NCI-H2196 (cell line): Measurements from ENCODE around the gene CFAP299.

Source experiments
- DNase-seq: peaks from one replicate; lab custom pipeline; 2025; ENCODE audit not compliant: unreplicated experiment; lab: John Stamatoyannopoulos, UW

CFAP299 gene

DNA sequence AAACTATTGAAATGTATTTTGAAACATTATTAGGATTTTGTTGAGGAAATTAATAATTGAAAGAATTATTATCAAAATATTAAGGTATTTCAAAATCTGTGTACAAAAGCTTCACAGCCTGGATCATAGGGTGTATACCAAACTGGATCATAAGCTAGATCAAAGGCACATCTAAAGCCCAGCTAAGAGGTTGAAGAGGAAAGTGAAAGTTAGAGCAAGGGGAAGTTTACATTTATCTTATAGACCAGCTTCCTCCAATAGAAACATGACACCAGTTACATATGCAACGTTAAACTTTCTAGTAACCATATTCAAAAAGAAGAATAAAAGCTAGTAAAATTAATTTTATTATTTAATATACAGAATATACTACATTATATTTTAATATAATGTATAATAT lies 467.8 kb downstream of the CFAP299 start:
- no peak for DNase-seq

DNA sequence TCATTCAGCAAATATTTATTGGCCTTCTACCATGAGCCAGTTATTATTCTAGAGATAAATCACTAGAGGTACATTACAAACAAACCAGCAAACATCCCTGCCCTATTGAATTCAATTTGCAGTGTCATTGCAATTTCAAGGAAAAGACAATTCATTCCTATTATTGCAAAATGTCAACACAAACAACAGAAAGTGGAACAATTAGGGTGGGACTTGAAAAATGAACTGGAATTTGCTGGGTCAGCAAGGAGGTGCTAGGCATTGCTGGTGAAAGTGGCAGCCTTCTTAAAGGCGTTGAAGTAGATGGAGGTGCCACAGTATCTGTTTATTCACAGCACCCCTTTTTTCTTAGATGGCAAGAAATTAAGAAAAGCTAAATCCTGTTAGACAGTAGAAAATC lies 470.9 kb downstream of the CFAP299 start:
- no peak for DNase-seq

DNA sequence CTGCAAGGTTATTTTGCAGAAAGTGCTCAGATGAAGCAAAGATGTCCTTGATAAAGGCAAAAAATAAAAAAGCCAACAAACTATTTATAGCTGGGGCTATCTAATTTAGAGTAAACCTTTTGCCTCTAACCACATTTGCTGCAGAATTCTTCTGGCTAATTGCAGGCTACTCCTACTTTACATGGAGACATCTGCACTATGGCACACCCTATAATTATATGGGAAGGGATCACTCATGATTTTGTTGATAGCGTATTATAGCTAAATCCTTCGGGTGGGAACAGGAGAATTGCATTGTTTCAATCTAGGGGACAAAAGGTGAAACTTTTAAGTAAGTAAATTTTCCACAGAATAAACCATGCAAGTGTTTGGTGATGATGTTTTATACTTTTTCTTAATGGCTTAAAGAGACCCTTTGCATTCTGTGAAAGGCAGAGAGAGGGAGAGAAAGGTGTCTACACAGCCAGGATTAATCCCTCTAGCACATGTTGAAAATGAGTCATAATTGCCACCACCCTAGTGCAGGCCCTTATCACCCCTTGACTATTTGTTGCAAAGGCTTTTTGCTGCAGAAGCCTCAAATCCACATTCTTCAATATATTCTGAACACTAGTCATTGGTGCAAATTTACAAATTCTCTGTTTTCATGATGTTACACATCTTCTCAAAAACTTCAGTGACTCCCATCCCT lies 473.7 kb downstream of the CFAP299 start:
- no peak for DNase-seq

DNA sequence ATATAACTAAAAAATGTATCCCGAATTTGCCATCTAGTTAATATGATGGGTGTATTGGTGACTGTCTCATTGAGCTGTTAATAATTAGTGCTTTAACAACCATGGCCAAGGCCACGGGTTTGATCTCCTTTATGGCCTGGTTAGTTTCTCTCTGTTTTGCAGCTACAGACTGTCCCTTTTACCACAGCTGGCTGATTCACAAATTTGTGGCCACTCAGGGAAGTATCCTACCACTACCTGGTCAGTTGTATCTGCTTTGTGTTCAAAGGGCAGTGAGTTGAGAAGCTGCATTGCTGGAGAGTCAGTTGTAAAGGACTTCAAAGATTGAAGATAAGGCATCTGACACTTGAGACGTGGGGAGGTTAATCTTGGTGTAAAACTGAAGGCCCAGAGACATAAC lies 475.9 kb downstream of the CFAP299 start:
- no peak for DNase-seq

DNA sequence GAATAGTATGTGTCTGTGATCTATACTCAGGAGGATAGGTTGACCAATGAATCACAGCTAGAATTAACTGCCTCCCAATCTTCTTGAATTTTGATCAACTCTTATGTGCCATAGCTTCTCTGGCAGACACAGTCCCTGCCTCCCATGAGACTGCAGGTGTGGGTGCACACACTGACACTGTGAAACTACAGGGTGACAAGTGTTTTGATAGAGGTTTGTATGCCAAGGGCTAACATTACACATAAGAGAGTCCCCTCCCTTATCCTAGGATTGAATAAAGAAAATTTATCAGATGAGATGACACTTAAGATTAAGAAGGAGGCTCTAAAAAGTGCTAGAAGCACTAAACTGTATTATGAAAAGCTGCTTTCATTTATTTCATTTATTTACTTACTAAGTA lies 476.6 kb downstream of the CFAP299 start:
- DNase-seq = no peak

DNA sequence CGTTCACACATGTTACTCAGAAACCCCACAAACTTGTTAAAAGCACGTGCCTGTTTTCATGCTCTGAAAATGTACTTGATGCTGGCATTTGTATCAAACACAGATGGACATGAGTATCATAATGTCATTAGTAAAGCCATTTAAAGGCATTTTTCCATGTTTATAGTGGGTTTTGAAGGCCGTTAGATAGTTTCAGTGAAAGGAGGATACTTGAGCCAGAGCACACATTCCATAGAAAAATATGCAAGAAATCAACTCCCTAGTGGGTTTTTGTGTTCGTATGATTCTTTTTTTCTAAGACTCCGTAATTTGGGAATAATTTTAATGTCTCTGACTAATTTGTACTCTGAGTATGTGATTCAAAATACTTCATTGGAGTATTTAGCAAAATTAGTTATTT lies 478.7 kb downstream of the CFAP299 start:
- no peak for DNase-seq

DNA sequence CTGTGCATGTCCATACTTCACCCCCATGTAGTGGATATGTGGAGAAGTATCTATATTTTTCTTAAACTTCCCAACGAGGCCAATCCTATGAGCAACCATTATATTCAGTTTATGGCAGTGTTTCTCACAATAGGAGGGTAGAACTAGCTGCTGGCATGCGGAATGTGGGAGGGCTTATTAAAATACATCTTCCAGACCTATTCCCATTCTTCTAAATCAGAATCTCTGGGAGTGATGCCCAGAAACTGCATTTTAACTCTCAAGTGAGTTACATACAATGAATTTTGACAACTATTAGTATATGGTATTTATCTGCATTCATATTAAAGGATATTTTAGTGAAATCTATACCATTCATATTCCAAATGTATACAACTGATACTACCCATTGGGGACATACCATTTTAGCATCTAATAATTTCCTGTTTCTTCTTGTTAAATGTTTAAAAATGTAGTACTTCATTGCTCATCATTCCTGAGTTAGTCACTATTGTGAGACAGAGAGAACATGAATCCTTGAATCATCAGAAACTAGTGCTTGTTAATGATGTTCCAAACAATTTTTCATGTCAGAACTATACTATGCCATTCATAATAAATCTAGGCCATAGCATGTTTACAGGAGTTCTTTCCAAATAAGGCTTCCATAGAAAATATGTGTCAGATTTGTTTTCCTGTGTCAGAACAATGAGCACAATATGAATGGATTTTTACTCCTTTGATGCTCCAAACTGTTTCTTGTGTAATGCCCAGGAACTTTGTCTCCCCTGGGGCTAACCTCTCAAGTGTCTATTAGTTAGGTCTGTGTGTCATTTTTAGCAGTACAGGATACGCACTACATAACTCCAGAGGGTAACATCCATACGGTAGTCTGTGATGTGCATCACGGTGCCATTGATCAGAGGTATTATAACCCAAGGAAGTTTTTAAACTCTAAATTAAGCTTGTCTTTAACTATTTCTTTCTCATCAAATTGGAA lies 496.1 kb downstream of the CFAP299 start:
- no peak for DNase-seq

DNA sequence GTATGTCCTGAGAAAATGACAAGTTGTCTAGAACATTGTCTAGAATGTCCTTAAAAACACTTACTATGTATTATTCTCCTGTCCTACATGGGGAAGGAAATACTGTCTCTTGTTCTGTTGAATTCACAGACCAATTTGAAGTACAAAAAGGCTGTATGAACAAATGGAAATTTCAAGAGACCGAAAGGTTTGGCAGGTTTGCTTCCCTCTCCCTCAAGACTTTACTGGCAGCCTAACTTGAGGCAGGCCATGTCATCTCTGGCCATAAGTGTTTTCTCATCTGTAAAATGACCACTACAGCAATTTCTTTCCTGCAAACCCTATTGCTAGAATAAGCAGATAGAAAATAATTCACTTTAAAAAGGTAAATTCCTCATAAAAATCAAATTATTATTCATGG lies 503.8 kb downstream of the CFAP299 start:
- no peak for DNase-seq

DNA sequence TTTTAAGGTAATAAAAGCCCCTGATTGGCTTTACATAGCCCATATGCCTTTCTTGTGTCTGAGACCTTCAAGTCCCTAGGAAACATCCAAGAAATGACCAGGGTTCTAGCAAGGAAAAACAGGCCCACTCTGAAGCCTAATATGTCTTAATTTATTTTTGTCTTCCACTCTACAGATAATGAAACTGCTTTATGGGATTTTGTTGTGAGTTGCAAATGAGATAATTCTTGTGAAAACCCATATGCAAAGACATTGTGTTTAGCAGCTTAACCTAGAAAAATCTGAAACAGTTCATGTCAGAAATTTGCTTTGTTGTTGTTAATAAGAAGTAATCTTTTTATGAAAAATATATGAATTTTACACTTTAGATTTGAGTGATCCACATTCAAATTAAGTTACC lies 504.3 kb downstream of the CFAP299 start:
- no peak for DNase-seq

DNA sequence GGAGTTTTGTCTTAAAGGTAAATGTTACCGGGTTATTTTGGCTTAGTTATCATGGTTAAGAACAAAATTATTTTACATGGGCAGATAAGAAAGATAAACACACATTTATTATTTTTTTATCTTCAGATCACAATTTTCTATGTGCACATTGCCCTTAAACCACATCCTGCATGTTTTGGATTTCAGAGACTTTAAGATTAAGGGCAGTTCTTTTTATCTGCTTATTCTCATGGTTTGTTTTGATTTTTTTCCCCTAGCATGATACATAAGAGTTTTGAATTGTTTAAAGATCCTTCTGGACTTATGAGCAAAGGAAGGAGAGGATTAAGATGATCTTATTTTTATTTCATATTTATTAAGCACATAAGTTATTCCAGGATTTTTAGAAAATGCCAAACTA lies 504.9 kb downstream of the CFAP299 start:
- DNase-seq = no peak

DNA sequence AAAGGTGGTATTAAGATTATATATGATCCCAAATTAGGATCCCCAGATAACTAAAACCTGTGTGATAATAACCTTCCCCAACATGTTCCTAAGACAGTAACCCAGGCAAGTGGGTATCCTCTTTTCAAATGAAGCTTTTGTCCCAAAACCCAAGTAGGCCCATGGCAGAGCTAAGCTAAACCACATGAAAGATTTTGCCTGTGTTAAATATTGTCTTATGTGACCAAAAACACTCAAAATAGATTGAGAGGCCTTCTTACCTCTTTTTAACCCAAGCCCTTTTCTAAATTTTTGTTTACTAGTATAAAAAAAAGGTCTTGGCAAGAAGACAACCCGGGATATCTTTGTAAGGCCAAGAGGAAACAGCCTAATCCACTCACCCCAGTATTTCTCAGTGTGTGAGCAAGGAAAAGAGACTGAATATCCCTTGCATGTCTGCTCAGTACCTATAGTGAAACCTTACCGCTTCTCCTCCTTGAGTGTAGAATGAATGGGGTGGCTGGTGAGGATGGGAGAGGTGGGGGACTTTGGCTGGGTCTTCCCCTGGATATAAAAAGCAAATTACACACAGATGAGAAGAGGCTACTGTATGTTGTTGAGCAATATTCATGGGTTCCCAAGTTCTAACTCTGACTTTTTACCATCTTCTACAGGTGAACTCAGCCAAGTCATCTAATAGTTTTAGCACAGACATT lies 506.2 kb downstream of the CFAP299 start:
- DNase-seq = no peak

DNA sequence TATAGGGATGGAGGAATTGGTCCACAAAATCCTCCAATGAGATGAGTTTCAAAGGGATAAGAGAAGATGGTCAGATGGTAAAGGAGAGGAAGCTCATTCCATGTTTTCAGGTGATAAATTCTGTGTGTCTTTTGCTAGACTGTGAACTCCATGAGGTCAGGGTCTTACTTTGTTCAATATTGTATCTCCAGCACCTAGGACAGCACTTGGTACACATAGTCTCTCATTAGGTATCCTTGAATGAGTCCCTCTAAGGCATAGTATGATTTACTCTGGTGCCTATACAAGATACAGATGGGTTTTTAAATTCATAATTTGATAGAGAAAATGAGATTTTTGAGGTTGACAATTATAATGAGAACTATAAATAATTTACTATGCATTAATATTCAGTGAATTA lies 510.7 kb downstream of the CFAP299 start:
- no peak for DNase-seq

DNA sequence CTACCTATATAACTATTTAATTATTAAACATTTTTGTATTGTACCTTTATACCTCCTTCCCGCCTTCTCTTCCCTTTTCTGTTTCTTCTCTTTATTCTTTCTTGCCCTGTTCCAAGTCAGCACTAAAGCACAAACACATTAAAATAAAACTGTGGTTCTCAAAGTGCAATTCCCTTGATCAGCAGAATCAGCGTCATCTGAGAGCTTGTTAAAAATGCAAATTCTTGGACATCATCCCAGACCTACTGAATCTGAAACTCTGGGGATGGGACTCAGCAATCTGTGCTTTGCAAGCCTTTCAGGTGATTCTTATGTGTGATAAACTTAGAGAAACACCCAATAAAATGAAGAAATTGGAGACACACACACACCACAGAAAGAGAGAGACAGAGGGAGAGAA lies 516.5 kb downstream of the CFAP299 start:
- DNase-seq = no peak

DNA sequence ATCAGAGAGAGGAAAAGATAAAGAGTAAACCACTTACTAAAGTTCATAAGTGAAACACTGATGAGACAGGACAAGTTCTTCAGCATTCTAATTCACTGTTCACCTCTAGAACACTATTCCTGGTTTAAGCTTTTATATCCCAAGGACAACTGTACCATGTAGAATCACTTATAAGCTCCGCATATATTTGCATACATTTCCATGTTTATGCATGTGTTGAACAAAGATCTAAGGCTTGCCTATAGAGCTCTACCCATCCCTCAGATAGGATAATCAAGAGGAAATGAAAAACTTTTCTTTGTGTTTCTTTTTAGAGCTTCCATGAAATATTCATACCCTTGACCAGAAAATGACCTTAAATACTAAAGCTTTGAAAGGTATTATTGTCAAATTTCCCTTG lies 538.0 kb downstream of the CFAP299 start:
- no peak for DNase-seq

DNA sequence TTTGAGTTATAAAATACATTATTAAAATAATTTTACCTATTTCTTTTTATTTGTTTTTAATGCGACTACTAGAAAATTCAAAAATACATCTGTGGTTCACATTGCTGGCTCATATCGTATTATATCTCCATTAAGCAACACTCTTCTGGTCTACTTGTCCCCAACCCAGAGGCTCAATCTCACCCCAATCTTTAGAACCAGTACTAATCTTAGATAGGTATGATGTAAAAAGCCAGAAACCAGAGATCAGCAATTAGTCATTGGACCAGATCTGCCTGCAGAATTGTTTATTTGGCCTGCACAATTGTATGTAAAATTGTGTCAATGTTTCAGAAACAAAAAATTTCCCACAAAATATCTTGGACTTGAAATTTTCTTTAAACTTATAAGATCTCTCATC lies 539.4 kb downstream of the CFAP299 start:
- no peak for DNase-seq

DNA sequence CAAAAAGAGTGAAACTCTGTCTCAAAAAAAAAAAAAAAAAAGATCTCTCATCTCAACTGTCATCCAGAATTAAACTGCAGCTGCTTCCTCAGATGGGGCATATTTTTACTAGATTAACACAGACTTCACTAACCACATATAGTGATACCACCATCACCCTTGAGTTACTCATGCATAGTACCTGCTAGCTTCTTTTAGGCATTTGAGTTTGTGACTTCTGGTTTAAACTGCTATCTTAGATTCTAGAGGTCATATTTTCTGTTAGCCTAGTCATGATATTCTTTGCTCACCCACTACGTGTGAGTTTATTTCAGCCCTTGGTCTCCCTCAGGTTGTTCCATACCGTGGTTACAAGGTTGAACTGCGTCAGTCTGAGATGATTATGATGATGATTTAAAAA lies 540.1 kb downstream of the CFAP299 start:
- no peak for DNase-seq

DNA sequence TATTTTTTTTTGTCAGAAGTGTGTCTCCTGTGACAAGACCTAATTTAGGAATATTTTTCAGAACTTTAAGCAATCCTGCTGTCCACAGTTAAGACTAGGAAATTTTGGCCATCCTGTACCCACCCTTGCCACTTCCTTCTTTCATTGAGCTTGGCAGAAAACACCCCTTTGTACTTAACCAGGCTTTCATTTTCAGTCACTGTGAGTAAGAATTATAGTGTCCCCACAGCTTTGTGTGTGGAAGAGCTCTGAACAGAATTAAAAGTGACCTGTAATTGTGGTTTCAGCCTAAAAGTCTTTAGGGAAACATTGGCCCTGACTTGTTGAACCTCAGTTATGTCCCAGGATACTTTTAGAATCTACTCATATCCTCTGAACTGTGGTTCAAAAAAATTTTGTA lies 541.3 kb downstream of the CFAP299 start:
- DNase-seq = no peak

DNA sequence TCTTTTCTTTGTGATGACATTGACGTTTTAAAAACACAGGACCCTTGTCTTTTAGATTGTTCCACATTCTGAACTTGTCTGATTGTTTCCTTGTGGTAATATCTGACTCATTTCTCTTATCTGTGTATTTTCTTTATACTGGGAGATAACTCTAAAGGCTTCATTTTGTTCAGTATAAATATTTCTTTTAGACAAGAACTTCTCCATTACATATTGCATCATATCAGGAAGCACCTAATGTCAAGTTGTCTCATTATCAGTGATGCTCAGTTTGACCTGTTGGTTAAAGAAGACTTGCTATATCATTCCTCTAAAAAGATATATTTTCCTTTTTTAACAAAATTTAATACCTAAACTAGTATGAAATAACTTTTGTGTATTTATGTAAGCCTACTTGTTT lies 542.7 kb downstream of the CFAP299 start:
- DNase-seq = no peak

DNA sequence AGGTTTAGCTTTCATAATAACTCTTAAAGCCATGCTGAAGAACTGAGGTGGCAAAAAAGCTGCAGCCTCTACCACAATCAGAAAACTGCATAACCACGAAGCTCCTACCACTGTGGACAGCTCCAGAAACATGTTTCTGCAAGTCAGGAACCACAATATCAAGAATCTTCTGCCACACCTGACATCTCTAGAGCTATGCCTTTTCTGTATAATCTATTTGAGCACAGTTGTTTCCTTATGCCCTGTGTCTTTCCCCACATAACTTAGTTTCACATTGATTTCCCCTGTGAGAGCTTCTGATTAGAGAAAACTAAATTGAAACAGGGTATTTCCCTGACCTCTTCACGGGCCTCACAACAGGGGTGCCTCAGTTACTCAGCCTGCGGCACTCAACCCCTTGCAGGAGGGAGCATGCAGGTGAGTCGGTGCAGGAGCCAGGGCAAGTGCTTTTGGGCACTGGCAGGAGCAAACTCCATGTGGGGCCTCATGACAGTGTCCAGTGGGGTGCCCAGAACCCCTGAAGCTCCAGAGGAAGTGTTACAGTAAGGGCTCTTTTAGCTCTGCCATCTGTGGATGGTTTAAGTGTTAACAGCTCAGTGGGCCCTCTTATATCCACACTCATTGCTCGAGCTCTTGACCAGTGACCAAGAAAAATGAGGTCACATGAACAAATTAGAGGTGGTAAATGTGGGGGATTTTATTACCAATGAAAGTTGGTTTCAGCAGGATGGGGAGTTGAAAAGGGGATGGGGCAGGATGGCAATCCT lies 562.2 kb downstream of the CFAP299 start:
- no peak for DNase-seq

DNA sequence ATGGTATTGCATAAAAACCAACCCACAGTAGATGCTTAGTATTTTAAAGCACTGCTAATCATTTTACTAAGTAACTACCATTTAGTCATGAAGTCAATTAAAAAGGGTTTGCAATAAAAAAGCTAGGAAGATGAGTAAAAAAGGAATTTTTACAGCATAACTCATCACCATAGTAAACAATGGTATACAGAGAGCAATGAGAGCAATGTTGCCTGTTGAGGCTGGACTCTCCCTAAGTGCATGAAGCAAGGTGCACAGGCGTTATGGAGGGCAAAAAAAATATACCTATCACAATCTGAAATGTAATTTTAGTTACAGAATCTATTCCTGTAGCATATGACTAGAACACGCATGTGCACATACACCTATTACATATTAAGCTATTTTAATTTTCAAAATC lies 565.4 kb downstream of the CFAP299 start:
- DNase-seq = no peak

DNA sequence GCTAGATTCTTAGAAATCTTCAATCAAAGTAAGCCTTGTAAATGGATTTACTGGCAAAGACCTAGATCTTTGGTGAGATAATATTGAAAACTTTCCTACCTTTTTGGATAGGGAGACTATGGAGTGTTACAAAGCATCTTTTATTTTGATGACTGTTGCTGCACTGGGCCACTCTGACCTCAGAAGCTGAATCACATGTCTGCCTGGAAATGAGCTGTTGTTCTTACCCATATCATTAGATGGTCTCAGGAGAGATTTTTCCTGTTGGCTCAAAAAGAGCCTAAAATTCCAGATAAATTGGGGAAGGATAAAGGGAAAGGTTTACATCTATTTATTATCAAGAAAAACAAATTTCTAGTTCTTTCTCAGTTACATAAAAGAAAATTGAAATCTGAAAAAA lies 567.5 kb downstream of the CFAP299 start:
- no peak for DNase-seq
